OCI-LY1 (cell line): Measurements from ENCODE around the gene WEE1.

ENCODE experiments used
- CTCF ChIP-seq: fragments of 200-600 bp; sonication (generic), shearing (Covaris generic); IDR thresholded peaks from 2 replicates; pipeline ENCODE4 v1.5.1; 2017; ENCODE audit warnings: mild to moderate bottlenecking, antibody characterized with exemption, low read length, moderate library complexity, mixed read lengths
- EZH2 ChIP-seq: fragments of 200-600 bp; sonication (generic), shearing (Covaris generic); IDR thresholded peaks from 2 replicates; pipeline ENCODE4 v1.8.0; 2017; ENCODE audit warnings: borderline replicate concordance, mixed run types, mild to moderate bottlenecking, antibody characterized with exemption, low read length, moderate library complexity, mixed read lengths

DNA sequence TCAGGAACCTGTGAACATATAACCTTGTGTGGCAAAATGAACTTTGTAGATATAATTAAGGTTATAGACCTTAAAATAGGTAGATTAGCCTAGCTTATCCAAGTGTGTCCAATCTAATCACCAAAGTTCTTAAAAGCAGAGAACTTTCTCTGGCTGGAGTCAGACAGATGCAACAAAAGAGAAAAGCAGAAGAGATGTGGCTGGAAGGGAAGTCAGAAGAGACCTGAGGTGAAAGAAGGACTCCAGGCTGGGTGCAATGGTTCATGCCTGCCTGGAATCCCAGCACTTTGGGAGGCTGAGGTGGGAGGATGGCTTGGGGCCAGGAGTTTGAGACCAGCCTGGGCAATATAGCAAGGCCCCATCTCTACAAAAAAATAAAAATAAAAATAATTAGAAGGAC, 51.0 kb downstream of the WEE1 start:
- no peak for TF ChIP-seq CTCF
- TF ChIP-seq EZH2, result no peak
